BJ (cell line): ENCODE data around the gene C11orf71. TPM values are rescaled to one million over a fixed set of nuclear protein-coding genes. Genes with fewer than 3 reads are reported as not detected.

Source experiments
- CTCF ChIA-PET: fragments of 350-600 bp; formaldehyde crosslinking; extraction: SDS; loops from one replicate; lab custom pipeline; 2021; ENCODE audit warnings: antibody characterized with exemption, inconsistent platforms; lab: Yijun Ruan, JAX
- POLR2A ChIA-PET: fragments of 300-600 bp; sonication (Branson Sonifier 250); formaldehyde crosslinking; extraction: SDS; loops from one replicate; lab custom pipeline; 2021; ENCODE audit warnings: antibody characterized with exemption; lab: Charles Lee
- DNase-seq: peaks from one replicate; pipeline ENCODE4 v3.0.0-alpha.2; 2011; ENCODE audit warnings: low read depth
- H3K27me3 ChIP-seq: 2 replicates; pipeline ENCODE4 v1.6.0; 2011; ENCODE audit warnings: low read length; ENCODE audit not compliant: control insufficient read depth, insufficient read depth
- H3K36me3 ChIP-seq: 2 replicates; pipeline ENCODE4 v1.5.1; 2011; ENCODE audit warnings: low read length; ENCODE audit not compliant: control insufficient read depth, insufficient read depth
- H3K4me3 ChIP-seq: 2 replicates; pipeline ENCODE4 v1.5.1; 2011; ENCODE audit warnings: low read depth, mild to moderate bottlenecking, control low read depth, low read length
- CTCF ChIP-seq: IDR thresholded peaks from 2 replicates; pipeline ENCODE4 v1.5.1; 2011; ENCODE audit warnings: low read depth, mild to moderate bottlenecking, control low read depth, inconsistent platforms, low read length, moderate library complexity; ENCODE audit not compliant: insufficient read depth
- polyA plus RNA-seq: library from polyadenylated mRNA; depleted of rRNA; stranded (reverse); fragments of >200 nt; gene quantifications from 2 replicates; pipeline ENCODE4 v1.2.3, GENCODE V29; 2011; rRNA removed

Gene C11orf71
- polyA plus RNA-seq, 1 experiment: 2.2 TPM

DNA sequence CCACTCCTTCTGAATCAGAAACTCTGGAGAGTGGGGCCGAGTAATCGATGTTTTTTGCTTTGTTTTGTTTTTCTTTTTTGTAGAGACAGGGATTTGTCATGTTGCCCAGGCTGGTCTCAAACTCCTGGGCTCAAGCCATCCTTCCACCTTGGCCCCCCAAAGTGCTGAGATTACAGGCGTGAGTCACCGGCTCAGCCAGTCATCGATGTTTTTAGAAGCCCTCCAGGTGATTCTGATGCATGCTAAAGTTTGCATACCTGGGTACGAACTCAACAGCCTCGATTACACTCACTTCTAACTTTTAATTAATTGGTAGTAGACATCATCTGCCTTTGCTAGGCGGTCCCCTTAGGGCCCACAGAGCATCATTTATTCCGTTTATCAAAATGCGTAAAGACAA is 50.3 kb downstream of the C11orf71 start:
- no peak for DNase-seq
- H3K27me3 ChIP-seq: no peaks in the 10 kb centered on the region
- ChIA-PET POLR2A (interaction anchor here (0.7 kb wide), 1 partner anchor 17 kb away, joined by 7 read pairs; no protein-coding TSS in a partner anchor), CTCF (no interaction called here)
- H3K4me3 ChIP-seq: no peak overlapping the region
- no peak for TF ChIP-seq CTCF
- no peaks in the 10 kb centered on the region for H3K36me3 ChIP-seq

Other genes with a start within 250 kb of the C11orf71 start
- gene NNMT, start 104.1 kb downstream of the C11orf71 start, polyA plus RNA-seq: 590 and 724 TPM in 2 replicates
- 35.5 and 61.1 TPM in 2 replicates for gene RBM7, start 155 bp upstream of the C11orf71 start, polyA plus RNA-seq
- gene REXO2, start 39.0 kb upstream of the C11orf71 start, polyA plus RNA-seq: 266 and 420 TPM in 2 replicates
- gene NXPE1, start 159.4 kb upstream of the C11orf71 start, polyA plus RNA-seq: not detected in 2 replicates
- not detected in 2 replicates for gene NXPE4, start 195.3 kb upstream of the C11orf71 start, polyA plus RNA-seq